Ascending aorta (tissue), 2 donors: Measurements from ENCODE around the gene GPX4. TPM values are rescaled to one million over a fixed set of nuclear protein-coding genes. Genes with fewer than 3 reads are reported as not detected.

ENCODE experiments used
- DNase-seq, 2 donors: peaks; one replicate each; pipeline ENCODE4 v3.0.0-alpha.2; 2019; ENCODE audit warnings: low spot score in 2 of 2
- H3K27ac ChIP-seq, 2 donors: fragments of 200-600 bp; sonication (generic); one replicate each; pipeline ENCODE4 v1.5.1; 2016 to 2017; ENCODE audit warnings: mild to moderate bottlenecking in 1 of 2
- H3K27me3 ChIP-seq: fragments of 200-600 bp; sonication (generic); one replicate; pipeline ENCODE4 v1.5.1; 2017
- H3K36me3 ChIP-seq, 2 donors: fragments of 200-600 bp; sonication (generic); one replicate each; pipeline ENCODE4 v1.5.1; 2016
- H3K4me1 ChIP-seq, 2 donors: fragments of 200-600 bp; sonication (generic); one replicate each; pipeline ENCODE4 v1.5.1; 2016 to 2017; ENCODE audit warnings: mild to moderate bottlenecking in 1 of 2
- H3K4me3 ChIP-seq, 2 donors: fragments of 200-600 bp; sonication (generic); one replicate each; pipeline ENCODE4 v1.5.1; 2016 to 2017; ENCODE audit warnings: mild to moderate bottlenecking in 1 of 2
- H3K9me3 ChIP-seq, 2 donors: fragments of 200-600 bp; sonication (generic); one replicate each; pipeline ENCODE4 v1.5.1; 2016
- intact Hi-C: fragments of 100-400 bp; cut with DNase I; formaldehyde crosslinking; loops from one replicate; pipeline ENCODE4 v1.15.1; 2023
- total RNA-seq: library from RNA; depleted of rRNA; stranded (reverse); fragments of >200 nt; gene quantifications from one replicate; pipeline ENCODE4 v1.1.0, GENCODE V29; 2016
- TF ChIP-seq, protein P1 (sequence below), 3 experiments: fragments of 200-600 bp in 2 of 3; fragments of 450-650 bp in 1 of 3; sonication (generic) in 2 of 3; IDR thresholded peaks; one replicate each; pipeline ENCODE4 v1.5.1; 2016 to 2019; ENCODE audit warnings: antibody characterized with exemption in 3 of 3, mild to moderate bottlenecking in 1 of 3, moderate library complexity in 1 of 3

The GPX4 gene
- total RNA-seq, 1 donor from 2014 or later, result 348 TPM

DNA sequence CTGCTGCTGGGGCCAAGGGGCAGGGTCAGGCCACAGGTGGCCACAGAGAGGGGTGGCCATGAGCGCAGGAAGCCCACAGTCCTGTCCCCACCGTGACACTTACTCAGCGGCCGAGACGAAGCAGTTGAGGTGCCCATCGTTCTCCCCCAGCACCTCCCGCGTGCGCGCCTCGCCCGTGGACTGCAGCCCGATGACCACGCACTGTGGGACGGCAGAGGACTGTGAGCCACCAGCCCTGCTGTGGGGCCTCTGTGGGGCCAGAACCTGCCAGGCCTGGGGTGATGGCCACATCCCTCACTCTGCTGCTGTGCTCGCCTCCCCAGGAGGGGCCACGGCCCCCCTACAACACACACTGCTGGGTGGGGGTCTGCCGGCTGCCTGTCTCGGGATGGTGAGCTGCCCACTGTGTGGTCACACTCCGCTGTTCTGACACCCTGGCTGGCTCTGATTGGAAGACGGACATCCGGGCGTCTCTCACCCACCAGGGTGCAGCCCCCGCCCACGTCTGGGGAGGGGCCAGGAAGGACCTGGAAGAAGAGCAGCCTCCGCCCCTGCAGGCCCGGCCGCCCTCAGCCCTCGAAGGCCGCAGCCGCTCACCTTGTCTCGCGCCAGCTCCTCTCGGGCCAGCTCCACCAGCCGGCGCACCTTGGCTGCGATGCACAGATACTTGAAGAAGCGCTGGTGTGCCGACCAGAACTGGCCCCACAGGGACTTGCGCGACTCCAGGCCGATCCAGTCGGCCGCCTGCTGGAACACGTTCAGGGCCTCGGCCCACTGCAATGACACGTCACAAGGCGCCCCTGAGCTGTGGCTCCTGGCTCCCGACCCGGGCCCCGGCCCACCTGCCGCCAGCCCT lies 13.2 kb downstream of the GPX4 start:
- Histone ChIP-seq H3K27ac (no peak overlapping the region), H3K4me3 (no peak overlapping the region), H3K36me3 (peaks cover 87 to 89% of the 10 kb centered on the region in 2 donors), H3K4me1 (peaks cover 6 to 16% of the 10 kb centered on the region in 2 donors), H3K9me3 (no peaks in the 10 kb centered on the region), H3K27me3 (no peaks in the 10 kb centered on the region)
- no peak for DNase-seq
- intact Hi-C loops, result no loop called here
- TF ChIP-seq, protein P1, sequence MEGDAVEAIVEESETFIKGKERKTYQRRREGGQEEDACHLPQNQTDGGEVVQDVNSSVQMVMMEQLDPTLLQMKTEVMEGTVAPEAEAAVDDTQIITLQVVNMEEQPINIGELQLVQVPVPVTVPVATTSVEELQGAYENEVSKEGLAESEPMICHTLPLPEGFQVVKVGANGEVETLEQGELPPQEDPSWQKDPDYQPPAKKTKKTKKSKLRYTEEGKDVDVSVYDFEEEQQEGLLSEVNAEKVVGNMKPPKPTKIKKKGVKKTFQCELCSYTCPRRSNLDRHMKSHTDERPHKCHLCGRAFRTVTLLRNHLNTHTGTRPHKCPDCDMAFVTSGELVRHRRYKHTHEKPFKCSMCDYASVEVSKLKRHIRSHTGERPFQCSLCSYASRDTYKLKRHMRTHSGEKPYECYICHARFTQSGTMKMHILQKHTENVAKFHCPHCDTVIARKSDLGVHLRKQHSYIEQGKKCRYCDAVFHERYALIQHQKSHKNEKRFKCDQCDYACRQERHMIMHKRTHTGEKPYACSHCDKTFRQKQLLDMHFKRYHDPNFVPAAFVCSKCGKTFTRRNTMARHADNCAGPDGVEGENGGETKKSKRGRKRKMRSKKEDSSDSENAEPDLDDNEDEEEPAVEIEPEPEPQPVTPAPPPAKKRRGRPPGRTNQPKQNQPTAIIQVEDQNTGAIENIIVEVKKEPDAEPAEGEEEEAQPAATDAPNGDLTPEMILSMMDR (IDR thresholded peaks at IDR 0.05), result no peak

DNA sequence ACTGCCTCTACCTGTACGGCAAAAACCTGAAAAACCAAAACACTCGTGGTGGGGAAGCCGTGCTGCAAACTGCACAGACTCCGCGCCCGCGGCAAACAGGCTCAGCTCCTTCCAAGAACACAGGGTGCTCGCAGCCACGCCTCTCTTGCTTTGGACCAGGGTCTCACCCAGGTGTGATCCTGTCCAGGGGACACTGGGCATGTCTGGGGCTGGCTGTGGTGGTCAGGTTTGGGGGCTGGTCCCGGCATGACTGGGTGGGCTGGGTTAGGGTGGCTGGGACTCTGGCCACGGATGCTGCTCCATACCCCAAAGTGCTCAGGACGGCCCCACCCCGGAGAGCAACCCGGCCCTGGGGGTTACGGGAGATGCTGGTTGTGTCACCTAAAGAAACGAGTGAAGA lies 13.9 kb downstream of the GPX4 start:
- Histone ChIP-seq H3K4me1 (peaks cover 6 to 13% of the 10 kb centered on the region in 2 donors), H3K4me3 (no peak overlapping the region), H3K36me3 (peaks cover 87 to 89% of the 10 kb centered on the region in 2 donors), H3K27ac (no peak overlapping the region), H3K9me3 (no peaks in the 10 kb centered on the region), H3K27me3 (no peaks in the 10 kb centered on the region)
- intact Hi-C loops, result no loop called here
- DNase-seq, result no peak
- TF ChIP-seq, protein P1 (IDR thresholded peaks at IDR 0.05), result no peak

DNA sequence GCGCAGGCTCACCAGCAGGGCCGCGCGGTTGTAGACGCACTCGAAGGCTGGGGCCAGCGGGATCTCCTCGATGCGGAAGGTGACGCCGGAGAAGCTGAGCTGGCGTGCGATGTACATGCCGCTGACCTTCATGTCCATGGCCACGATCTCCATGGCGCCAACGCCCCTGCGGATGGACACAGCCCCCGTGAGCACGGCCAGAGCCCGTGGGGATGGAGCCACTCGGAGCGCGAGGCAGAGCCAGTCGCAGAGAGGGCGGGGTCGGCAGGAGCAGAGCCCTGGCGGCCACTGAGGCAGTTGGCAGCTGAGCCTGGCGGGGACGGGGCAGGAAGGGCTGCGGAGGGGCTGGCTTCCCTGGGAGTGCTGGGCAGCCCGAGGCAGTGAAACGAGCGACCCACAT lies 15.2 kb downstream of the GPX4 start:
- Histone ChIP-seq H3K27ac (no peak overlapping the region), H3K27me3 (no peaks in the 10 kb centered on the region), H3K4me1 (peaks cover 0 to 1% of the 10 kb centered on the region in 2 donors), H3K36me3 (peaks cover 93 to 94% of the 10 kb centered on the region in 2 donors), H3K9me3 (no peaks in the 10 kb centered on the region), H3K4me3 (no peak overlapping the region)
- TF ChIP-seq, protein P1 (IDR thresholded peaks at IDR 0.05), result no peak
- intact Hi-C loops, result no loop called here
- DNase-seq, result no peak

DNA sequence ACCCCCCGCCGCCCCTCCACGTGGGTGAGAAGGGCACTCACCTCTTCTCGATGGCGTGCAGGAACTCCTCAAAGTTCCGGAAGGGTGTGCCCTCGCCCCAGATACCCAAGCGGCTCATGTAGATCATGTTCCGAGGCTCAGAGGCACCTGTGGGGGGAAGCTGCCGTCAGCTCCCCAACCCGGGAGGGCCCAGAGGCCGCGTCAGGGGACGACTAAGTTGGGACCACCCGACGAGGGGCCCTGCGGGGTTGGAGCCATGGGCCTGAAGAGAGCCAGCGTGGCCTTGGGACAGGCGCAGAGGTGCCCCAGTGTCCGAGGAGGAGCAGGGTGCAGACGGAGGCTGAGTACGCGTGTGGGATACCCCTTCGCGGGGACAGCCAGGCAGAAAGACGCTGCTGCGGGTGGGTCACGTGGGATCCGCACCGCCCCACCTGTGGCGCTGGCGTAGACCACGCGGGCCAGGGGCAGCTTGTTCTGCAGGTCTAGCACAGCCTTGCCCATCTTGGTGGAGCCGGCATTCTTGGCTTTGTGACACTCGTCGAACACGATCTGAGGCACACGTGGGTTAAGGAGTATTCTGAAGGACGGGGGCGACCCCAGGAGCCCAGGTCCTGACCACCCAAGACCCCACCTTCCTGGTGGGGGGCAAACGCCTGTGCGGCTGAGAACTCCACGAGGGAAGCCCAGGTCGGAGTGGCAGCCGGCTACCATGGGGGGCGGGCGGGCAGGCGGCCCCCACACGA lies 15.9 kb downstream of the GPX4 start:
- no peaks in the 10 kb centered on the region for H3K9me3 ChIP-seq
- no peak for DNase-seq
- H3K36me3 ChIP-seq, result peaks cover 93 to 95% of the 10 kb centered on the region in 2 donors
- intact Hi-C loops, result no loop called here
- H3K27me3 ChIP-seq, result no peaks in the 10 kb centered on the region
- no peak overlapping the region for H3K27ac ChIP-seq
- TF ChIP-seq, protein P1 (IDR thresholded peaks at IDR 0.05), result no peak
- no peaks in the 10 kb centered on the region for H3K4me1 ChIP-seq
- H3K4me3 ChIP-seq, result no peak overlapping the region

DNA sequence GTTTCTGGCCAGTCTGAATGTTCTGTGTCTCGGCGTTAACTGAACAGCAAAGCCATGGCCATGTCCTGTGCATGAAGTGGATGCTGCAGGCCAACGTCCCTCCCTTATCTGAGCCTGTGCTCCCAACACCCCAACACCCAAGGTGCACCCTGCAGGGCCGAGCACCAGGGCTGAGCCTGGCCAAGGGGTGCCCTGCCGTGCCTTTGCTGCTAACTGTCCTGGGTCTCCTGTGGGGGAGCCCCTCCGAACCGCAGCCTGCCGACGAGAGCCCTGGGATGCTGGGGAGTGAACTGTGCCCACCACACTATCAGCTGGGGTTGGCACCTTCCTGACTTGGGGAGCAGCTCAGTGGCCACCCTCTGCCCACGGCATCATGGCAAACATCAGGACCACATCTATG lies 17.6 kb downstream of the GPX4 start:
- Histone ChIP-seq H3K4me3 (no peak overlapping the region), H3K4me1 (peaks cover 0 to 5% of the 10 kb centered on the region in 2 donors), H3K27me3 (no peaks in the 10 kb centered on the region), H3K36me3 (peaks cover 85 to 96% of the 10 kb centered on the region in 2 donors), H3K27ac (no peak overlapping the region), H3K9me3 (no peaks in the 10 kb centered on the region)
- intact Hi-C loops, result no loop called here
- DNase-seq, result no peak
- TF ChIP-seq, protein P1 (IDR thresholded peaks at IDR 0.05), result no peak
